Activated CD4-positive, CD25-positive, alpha-beta regulatory T cell treated with anti-CD3 and anti-CD28 coated beads, Interleukin-2, amount 50 U/mL, for 16 hours (primary cell): ENCODE measurements around the gene KRTAP27-1.

Experiments used
- DNase-seq: peaks from one replicate; pipeline ENCODE4 v3.0.0-alpha.2; 2020; ENCODE audit warnings: low read depth, low spot score

Gene KRTAP27-1

DNA sequence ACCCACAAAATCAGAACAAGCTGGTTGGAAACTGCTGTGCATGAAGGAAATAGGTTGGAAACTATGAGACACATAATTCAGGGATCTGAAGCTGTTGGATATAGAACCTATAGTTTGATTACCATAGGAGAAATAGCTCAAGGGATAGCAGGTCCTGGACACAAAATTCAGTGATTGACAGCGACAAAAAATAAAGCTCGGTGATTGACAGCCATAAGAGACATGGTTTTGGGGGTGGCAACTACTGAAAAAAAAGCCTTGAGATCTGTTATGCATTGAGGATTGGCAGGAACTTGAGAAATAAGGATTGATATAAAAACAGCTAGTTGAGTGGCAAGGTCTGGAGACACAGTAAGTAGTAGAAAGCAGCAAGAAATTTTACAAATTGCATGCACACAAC, 48.3 kb downstream of the KRTAP27-1 start, which contains the start of gene KRTAP25-1:
TSS of gene KRTAP25-1 (minus strand) at position 300 of the 400 bp plus-strand sequence. CDS start at position 276, 24 bp downstream.
- DNase-seq: no peak
